Thyroid gland (tissue), 4 donors: ENCODE measurements around the gene HDAC11. TPM values are rescaled to one million over a fixed set of nuclear protein-coding genes. Genes with fewer than 3 reads are reported as not detected.

Experiments
- DNase-seq, 2 donors: peaks; one replicate each; pipeline ENCODE4 v3.0.0-alpha.2; 2019
- H3K27ac ChIP-seq, 3 donors: fragments of 200-600 bp; sonication (generic); 1 replicate in 2 of 3; 2 replicates in 1 of 3; pipeline ENCODE4 v1.5.1; 2016 to 2019; ENCODE audit warnings: mild to moderate bottlenecking in 1 of 3, moderate library complexity in 1 of 3
- H3K27me3 ChIP-seq: fragments of 200-600 bp; sonication (generic); one replicate; pipeline ENCODE4 v1.5.1; 2019
- H3K36me3 ChIP-seq, 2 donors: fragments of 200-600 bp; sonication (generic); one replicate each; pipeline ENCODE4 v1.5.1; 2016 to 2019
- H3K4me1 ChIP-seq, 2 donors: fragments of 200-600 bp; sonication (generic); one replicate each; pipeline ENCODE4 v1.5.1; 2017 to 2019
- H3K4me3 ChIP-seq, 3 donors: fragments of 200-600 bp; sonication (generic); replicated peaks in 1 of 3; 1 replicate in 2 of 3; 2 replicates in 1 of 3; pipeline ENCODE4 v1.5.1; 2016; ENCODE audit warnings: mild to moderate bottlenecking in 1 of 3
- H3K9me3 ChIP-seq: fragments of 200-600 bp; sonication (generic); one replicate; pipeline ENCODE4 v1.5.1; 2017
- CTCF ChIP-seq, 6 experiments: fragments of 200-600 bp in 3 of 6; fragments of 450-650 bp in 3 of 6; sonication (generic) in 3 of 6; IDR thresholded peaks; one replicate each; pipeline ENCODE4 v1.5.1; 2016 to 2019; ENCODE audit warnings: antibody characterized with exemption in 6 of 6, mild to moderate bottlenecking in 2 of 6, inconsistent platforms in 1 of 6, moderate library complexity in 1 of 6
- POLR2A ChIP-seq, 2 donors: fragments of 450-650 bp; IDR thresholded peaks; one replicate each; pipeline ENCODE4 v1.6.1; 2017; ENCODE audit warnings: antibody characterized with exemption in 2 of 2, mild to moderate bottlenecking in 2 of 2, moderate library complexity in 1 of 2
- WGBS, 2 donors: methylation state at CpG; one replicate each; pipeline ENCODE4 v1.1.5; 2017; 5-methylcytosine and 5-hydroxymethylcytosine counted together
- intact Hi-C: fragments of 100-400 bp; cut with DNase I; formaldehyde crosslinking; loops from one replicate; pipeline ENCODE4 v1.15.1; 2023
- total RNA-seq, 4 donors: library from RNA; depleted of rRNA; stranded (reverse); fragments of >200 nt; gene quantifications; one replicate each; pipeline ENCODE4 v1.2.3, GENCODE V29; 2016

The HDAC11 gene
- total RNA-seq, 4 donors from 2014 or later: 18.8 to 47.5 (median 30.8) TPM

- TF ChIP-seq POLR2A (IDR thresholded peaks at IDR 0.05): no peak
- TF ChIP-seq CTCF (IDR thresholded peaks at IDR 0.05): no peak
- Histone ChIP-seq H3K4me3 (no peak overlapping the region), H3K9me3 (no peaks in the 10 kb centered on the region), H3K4me1 (peaks cover 0 to 10% of the 10 kb centered on the region in 2 donors), H3K27me3 (no peaks in the 10 kb centered on the region), H3K27ac (peak overlapping the region; percentile 28 to 48 (median 33)), H3K36me3 (no peaks in the 10 kb centered on the region)
- intact Hi-C loops: no loop called here
- peak; percentile 25 to 27 for DNase-seq
- whole genome bisulfite sequencing, 2 donors: 79 to 80% methylated on average over 3 to 9 of the region's 18 CpGs
Measured at GRCh38 chr3:13517253-13517977, 37.3 kb downstream of the HDAC11 start.

GRCh38 chr3:13518516-13518953 is 38.4 kb downstream of the HDAC11 start:
- no peaks in the 10 kb centered on the region for H3K27me3 ChIP-seq
- intact Hi-C loops: no loop called here
- TF ChIP-seq CTCF (IDR thresholded peaks at IDR 0.05): no peak
- no peak for TF ChIP-seq POLR2A (IDR thresholded peaks at IDR 0.05)
- H3K36me3 ChIP-seq: no peaks in the 10 kb centered on the region
- H3K4me1 ChIP-seq: peaks cover 0 to 10% of the 10 kb centered on the region in 2 donors
- peak overlapping the region; percentile 1 to 51 (median 28) for H3K27ac ChIP-seq
- 16 to 49% methylated on average over 9 to 13 of the region's 15 CpGs for WGBS, 2 donors
- H3K9me3 ChIP-seq: no peaks in the 10 kb centered on the region
- no peak overlapping the region for H3K4me3 ChIP-seq
- DNase-seq: peak; percentile 85 to 89

GRCh38 chr3:13519006-13519791 is 39.1 kb downstream of the HDAC11 start:
- Histone ChIP-seq H3K27ac (peak overlapping the region in 2 of 3 donors; percentile 1 to 51), H3K4me1 (peaks cover 0 to 10% of the 10 kb centered on the region in 2 donors), H3K4me3 (no peak overlapping the region), H3K27me3 (no peaks in the 10 kb centered on the region), H3K9me3 (no peaks in the 10 kb centered on the region), H3K36me3 (no peaks in the 10 kb centered on the region)
- DNase-seq: no peak
- TF ChIP-seq POLR2A (IDR thresholded peaks at IDR 0.05) (no peak), CTCF (IDR thresholded peaks at IDR 0.05) (no peak)
- intact Hi-C loops: no loop called here
- 85 to 87% methylated on average over 12 to 15 of the region's 19 CpGs for WGBS, 2 donors

GRCh38 chr3:13520326-13520880 is 40.3 kb downstream of the HDAC11 start:
- H3K36me3 ChIP-seq: no peaks in the 10 kb centered on the region
- no peak for DNase-seq
- TF ChIP-seq CTCF (IDR thresholded peaks at IDR 0.05) (no peak), POLR2A (IDR thresholded peaks at IDR 0.05) (no peak)
- no peak overlapping the region for H3K4me3 ChIP-seq
- H3K4me1 ChIP-seq: peaks cover 0 to 10% of the 10 kb centered on the region in 2 donors
- H3K9me3 ChIP-seq: no peaks in the 10 kb centered on the region
- H3K27me3 ChIP-seq: no peaks in the 10 kb centered on the region
- no peak overlapping the region for H3K27ac ChIP-seq
- intact Hi-C loops: no loop called here
- WGBS, 2 donors: 93 to 96% methylated on average over 8 to 9 of the region's 9 CpGs
